Neuronal stem cell (in vitro differentiated cells): ENCODE data around the gene TPRA1.

Source experiments
- DNase-seq: peaks from one replicate; pipeline ENCODE4 v3.0.0-alpha.2; 2013; ENCODE audit warnings: low spot score
- H2AFZ ChIP-seq: one replicate; pipeline ENCODE4 v1.6.1; 2013; ENCODE audit warnings: mild to moderate bottlenecking, low read length, inconsistent platforms
- H2AK5ac ChIP-seq: 2 replicates; pipeline ENCODE4 v1.6.1; 2013; ENCODE audit warnings: low read depth, mild to moderate bottlenecking, inconsistent platforms, low read length, moderate library complexity, mixed read lengths
- H2BK120ac ChIP-seq: 2 replicates; pipeline ENCODE4 v1.6.1; 2013; ENCODE audit warnings: low read depth, mild to moderate bottlenecking, inconsistent platforms, low read length, moderate library complexity, mixed read lengths
- H2BK12ac ChIP-seq: one replicate; pipeline ENCODE4 v1.6.1; 2013; ENCODE audit warnings: low read length, inconsistent platforms
- H2BK15ac ChIP-seq: 2 replicates; pipeline ENCODE4 v1.6.1; 2013; ENCODE audit warnings: mild to moderate bottlenecking, low read length, inconsistent platforms, mixed read lengths
- H2BK5ac ChIP-seq: one replicate; pipeline ENCODE4 v1.6.1; 2013; ENCODE audit warnings: inconsistent platforms, mild to moderate bottlenecking, low read length, moderate library complexity
- H3K14ac ChIP-seq: one replicate; pipeline ENCODE4 v1.6.1; 2013; ENCODE audit warnings: low read length, inconsistent platforms
- H3K18ac ChIP-seq: 2 replicates; pipeline ENCODE4 v1.6.1; 2013; ENCODE audit warnings: low read length, inconsistent platforms
- H3K23ac ChIP-seq: 2 replicates; pipeline ENCODE4 v1.6.1; 2013; ENCODE audit warnings: low read depth, mild to moderate bottlenecking, mixed read lengths, low read length, inconsistent platforms; ENCODE audit not compliant: poor library complexity
- H3K27ac ChIP-seq: replicated peaks from 3 replicates; pipeline ENCODE4 v1.5.1; 2013; ENCODE audit warnings: low read length, inconsistent platforms
- H3K27me3 ChIP-seq, 3 experiments: 2 replicates each; pipeline ENCODE4 v1.6.1; 2013; ENCODE audit warnings: low read length in 3 of 3, mild to moderate bottlenecking in 2 of 3, inconsistent platforms in 1 of 3, low read depth in 1 of 3, mixed read lengths in 1 of 3, moderate library complexity in 1 of 3; ENCODE audit not compliant: control insufficient read depth in 3 of 3, insufficient read depth in 3 of 3
- H3K36me3 ChIP-seq, 2 donors: replicated peaks in 1 of 2; 2 replicates each; pipeline ENCODE4 v1.6.1; 2013; ENCODE audit warnings: low read length in 2 of 2; ENCODE audit not compliant: control insufficient read depth in 2 of 2, insufficient read depth in 2 of 2
- H3K4ac ChIP-seq: 2 replicates; pipeline ENCODE4 v1.6.1; 2013; ENCODE audit warnings: inconsistent platforms, mild to moderate bottlenecking, low read length, moderate library complexity
- H3K4me1 ChIP-seq, 2 donors: 1 replicate in 1 of 2; 2 replicates in 1 of 2; pipeline ENCODE4 v1.6.1; 2013; ENCODE audit warnings: low read length in 2 of 2, low read depth in 1 of 2; ENCODE audit not compliant: control insufficient read depth in 2 of 2, insufficient read depth in 1 of 2
- H3K4me2 ChIP-seq: one replicate; pipeline ENCODE4 v1.6.1; 2013; ENCODE audit warnings: mild to moderate bottlenecking, low read length, inconsistent platforms; ENCODE audit not compliant: insufficient read depth, poor library complexity, severe bottlenecking
- H3K4me3 ChIP-seq, 2 donors: 2 replicates each; pipeline ENCODE4 v1.5.1; 2013; ENCODE audit warnings: low read length in 2 of 2, mild to moderate bottlenecking in 2 of 2, inconsistent platforms in 1 of 2, moderate library complexity in 1 of 2
- H3K79me1 ChIP-seq: one replicate; pipeline ENCODE4 v1.6.1; 2013; ENCODE audit warnings: low read depth, mild to moderate bottlenecking, inconsistent platforms, low read length, moderate library complexity
- H3K9ac ChIP-seq: one replicate; pipeline ENCODE4 v1.6.1; 2013; ENCODE audit warnings: mild to moderate bottlenecking, low read depth, low read length, inconsistent platforms; ENCODE audit not compliant: poor library complexity
- H3K9me3 ChIP-seq, 2 donors: replicated peaks in 1 of 2; 2 replicates each; pipeline versions ENCODE3 to v1.6.1; 2013; ENCODE audit warnings: low read length in 2 of 2, mild to moderate bottlenecking in 2 of 2, inconsistent platforms in 1 of 2, low read depth in 1 of 2, mixed read lengths in 1 of 2, moderate library complexity in 1 of 2; ENCODE audit not compliant: control insufficient read depth in 2 of 2, insufficient read depth in 1 of 2
- H4K8ac ChIP-seq: one replicate; pipeline ENCODE4 v1.6.1; 2013; ENCODE audit warnings: low read depth, mild to moderate bottlenecking, inconsistent platforms, low read length, moderate library complexity
- H4K91ac ChIP-seq: one replicate; pipeline ENCODE4 v1.6.1; 2013; ENCODE audit warnings: low read length, low read depth, mild to moderate bottlenecking, inconsistent platforms; ENCODE audit not compliant: poor library complexity
- WGBS, 2 donors: extraction: QIAGEN DNeasy Blood & Tissue Kit; methylation state at CpG; one replicate each; pipeline ENCODE4 v1.1.7; 2013; ENCODE audit warnings: missing lambda C conversion rate in 2 of 2, mixed read lengths in 1 of 2; ENCODE audit not compliant: insufficient read length in 2 of 2, insufficient replicate concordance in 1 of 2; ENCODE audit errors: extremely low coverage in 2 of 2; 5-methylcytosine and 5-hydroxymethylcytosine counted together

TPRA1 gene

DNA sequence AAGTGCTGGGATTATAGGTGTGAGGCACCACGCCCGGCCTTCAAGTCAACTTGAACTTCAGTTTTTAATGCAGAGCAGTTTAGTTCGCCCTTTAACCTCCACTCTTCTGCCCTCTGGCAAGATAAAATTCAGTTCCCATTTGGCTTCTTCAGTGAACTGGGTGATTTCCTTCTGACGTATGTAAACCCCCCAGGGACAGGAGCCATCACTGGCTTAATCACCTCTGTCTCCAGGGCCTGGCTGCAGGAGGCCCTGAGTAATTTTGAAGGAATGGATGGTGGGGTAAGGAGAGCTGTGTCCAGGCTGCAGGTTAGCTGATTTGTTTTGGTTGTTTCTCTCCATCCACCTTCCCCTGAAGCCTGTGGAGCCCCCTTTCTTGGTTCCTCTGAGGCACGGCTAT is 19.6 kb upstream of the TPRA1 start:
- no peaks in the 10 kb centered on the region for H3K4me1 ChIP-seq
- no peak for DNase-seq

DNA sequence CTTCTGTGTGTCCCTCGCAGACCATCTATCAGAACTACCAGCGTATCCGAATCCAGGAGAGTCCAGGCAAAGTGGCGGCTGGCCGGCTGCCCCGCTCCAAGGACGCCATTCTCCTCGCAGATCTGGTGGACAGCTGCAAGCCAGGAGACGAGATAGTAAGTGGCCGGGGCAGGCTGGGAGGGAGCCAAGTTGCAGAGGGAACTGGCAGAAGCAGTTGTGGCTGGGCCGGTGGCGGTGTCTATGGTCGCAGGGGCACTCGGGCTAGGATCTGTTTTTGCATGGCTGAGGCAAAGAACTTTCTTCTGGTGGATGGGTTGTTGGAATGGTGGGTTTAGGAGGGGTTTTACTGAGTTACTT is 17.8 kb upstream of the TPRA1 start:
- H3K4me2 ChIP-seq = no peak overlapping the region
- H2BK5ac ChIP-seq = no peak overlapping the region
- H2BK120ac ChIP-seq = no peak overlapping the region
- H4K8ac ChIP-seq = no peak overlapping the region
- DNase-seq = no peak
- H3K4ac ChIP-seq = no peak overlapping the region
- H3K36me3 ChIP-seq = peaks cover 82 to 97% of the 10 kb centered on the region in 2 donors
- no peaks in the 10 kb centered on the region for H3K9me3 ChIP-seq
- H2AK5ac ChIP-seq = no peak overlapping the region
- H2BK12ac ChIP-seq = no peak overlapping the region
- H3K79me1 ChIP-seq = peaks cover 21% of the 10 kb centered on the region
- no peak overlapping the region for H3K9ac ChIP-seq
- no peak overlapping the region for H2AFZ ChIP-seq
- H3K14ac ChIP-seq = no peak overlapping the region
- H2BK15ac ChIP-seq = no peak overlapping the region
- H3K4me1 ChIP-seq = no peaks in the 10 kb centered on the region
- no peaks in the 10 kb centered on the region for H3K27me3 ChIP-seq
- WGBS, 2 donors = no CpG with 5 or more reads among the region's 14 CpGs
- H3K23ac ChIP-seq = no peak overlapping the region
- no peak overlapping the region for H3K27ac ChIP-seq
- H3K4me3 ChIP-seq = no peak overlapping the region
- no peak overlapping the region for H3K18ac ChIP-seq
- no peak overlapping the region for H4K91ac ChIP-seq

More for the DNA sequence above, 19.6 kb upstream of the TPRA1 start:
- H3K79me1 ChIP-seq = peaks cover 15% of the 10 kb centered on the region
- no peak overlapping the region for H2AK5ac ChIP-seq
- no peak overlapping the region for H3K4me2 ChIP-seq
- H3K9me3 ChIP-seq = no peaks in the 10 kb centered on the region
- H2AFZ ChIP-seq = no peak overlapping the region
- H3K4me3 ChIP-seq = no peak overlapping the region
- no peak overlapping the region for H2BK120ac ChIP-seq
- no peak overlapping the region for H3K18ac ChIP-seq
- H3K4ac ChIP-seq = no peak overlapping the region
- H3K27me3 ChIP-seq = no peaks in the 10 kb centered on the region
- H3K14ac ChIP-seq = no peak overlapping the region
- H3K9ac ChIP-seq = no peak overlapping the region
- no CpG with 5 or more reads among the region's 5 CpGs for WGBS, 2 donors
- no peak overlapping the region for H2BK12ac ChIP-seq
- no peak overlapping the region for H4K8ac ChIP-seq
- H3K23ac ChIP-seq = no peak overlapping the region
- H3K27ac ChIP-seq = no peak overlapping the region
- no peak overlapping the region for H2BK5ac ChIP-seq
- peaks cover 79 to 97% of the 10 kb centered on the region in 2 donors for H3K36me3 ChIP-seq
- H2BK15ac ChIP-seq = no peak overlapping the region
- no peak overlapping the region for H4K91ac ChIP-seq

DNA sequence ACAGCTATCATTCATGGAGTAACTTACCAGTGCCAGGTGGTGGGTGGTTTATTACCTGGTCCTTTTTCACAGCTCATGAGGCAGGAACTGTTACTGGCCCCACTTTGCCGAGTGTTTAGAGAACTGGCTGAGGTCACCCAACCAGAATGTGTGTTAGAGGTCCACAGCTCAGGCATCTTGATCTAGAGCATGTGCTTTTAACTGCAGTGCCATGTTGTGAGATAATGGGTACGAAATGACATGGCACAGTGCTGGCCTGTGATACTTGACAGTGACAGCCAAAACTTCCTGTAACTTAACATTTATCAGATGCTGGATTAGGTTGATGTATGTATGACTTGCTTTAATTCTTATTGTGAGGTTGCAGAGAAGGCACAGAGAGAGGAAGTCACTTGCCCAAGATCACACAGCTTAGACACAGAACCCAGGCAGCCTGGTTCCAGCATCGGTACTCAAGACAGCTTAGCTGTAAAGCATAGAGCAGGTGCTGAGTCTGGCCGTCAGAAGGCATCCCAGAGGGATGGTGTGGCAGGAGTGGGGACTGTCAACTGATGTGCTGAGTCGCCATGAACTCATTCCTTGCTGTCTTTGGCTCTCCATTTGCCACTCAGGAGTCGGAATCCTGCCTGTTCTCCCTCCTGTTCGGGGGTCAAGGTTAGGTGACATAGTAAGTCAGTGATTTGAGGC is 17.3 kb upstream of the TPRA1 start:
- Histone ChIP-seq H3K9ac (no peak overlapping the region), H3K79me1 (peaks cover 21% of the 10 kb centered on the region), H2BK12ac (no peak overlapping the region), H3K9me3 (no peaks in the 10 kb centered on the region), H3K27me3 (no peaks in the 10 kb centered on the region), H3K14ac (no peak overlapping the region), H2BK5ac (no peak overlapping the region), H3K18ac (no peak overlapping the region), H3K4me3 (no peak overlapping the region), H3K4ac (no peak overlapping the region), H3K23ac (no peak overlapping the region), H3K36me3 (peaks cover 77 to 97% of the 10 kb centered on the region in 2 donors), H4K91ac (no peak overlapping the region), H2AK5ac (no peak overlapping the region), H2AFZ (no peak overlapping the region), H4K8ac (no peak overlapping the region), H3K27ac (no peak overlapping the region), H2BK120ac (no peak overlapping the region), H2BK15ac (no peak overlapping the region), H3K4me1 (no peaks in the 10 kb centered on the region), H3K4me2 (no peak overlapping the region)
- no CpG with 5 or more reads among the region's 7 CpGs for WGBS, 2 donors
- DNase-seq = no peak

DNA sequence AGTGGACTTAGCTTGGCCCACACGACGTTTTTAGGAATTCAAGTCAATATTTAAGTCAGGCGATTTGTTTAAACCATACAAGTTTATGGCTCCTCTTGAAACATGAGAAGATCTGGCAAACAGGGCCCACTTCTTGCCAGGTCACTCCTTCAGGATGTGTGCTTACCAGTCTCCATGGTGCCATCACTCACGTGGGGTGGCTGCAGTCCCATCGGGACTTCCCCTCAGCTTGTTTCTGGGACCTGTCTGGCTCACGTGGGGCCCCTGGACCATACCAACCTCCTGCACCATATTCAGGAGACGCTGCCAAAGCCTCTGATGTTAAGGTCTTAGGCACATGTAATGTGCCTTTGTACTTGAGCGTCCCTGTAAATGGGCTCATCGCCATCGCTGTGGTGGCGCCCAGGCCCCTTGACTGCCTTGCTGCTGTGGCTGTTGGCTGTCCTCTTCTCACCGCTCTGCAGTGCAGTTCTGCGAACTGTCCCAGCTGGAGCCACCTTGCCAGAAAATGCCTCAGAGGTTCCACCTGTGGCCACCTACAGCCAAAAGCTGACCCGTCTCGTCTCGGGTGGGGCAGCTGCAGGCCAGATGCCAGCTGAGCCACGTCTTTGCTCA is 16.6 kb upstream of the TPRA1 start:
- H2BK5ac ChIP-seq = no peak overlapping the region
- no peak overlapping the region for H3K14ac ChIP-seq
- no peak overlapping the region for H3K4me3 ChIP-seq
- H3K4me1 ChIP-seq = peaks cover 0 to 2% of the 10 kb centered on the region in 2 donors
- no peak overlapping the region for H3K27ac ChIP-seq
- H3K4me2 ChIP-seq = no peak overlapping the region
- H3K27me3 ChIP-seq = no peaks in the 10 kb centered on the region
- no peak overlapping the region for H3K4ac ChIP-seq
- no peak overlapping the region for H4K8ac ChIP-seq
- H2BK12ac ChIP-seq = no peak overlapping the region
- no peak overlapping the region for H3K23ac ChIP-seq
- DNase-seq = no peak
- no peak overlapping the region for H2AFZ ChIP-seq
- no peak overlapping the region for H2BK15ac ChIP-seq
- H3K9ac ChIP-seq = no peak overlapping the region
- no peak overlapping the region for H4K91ac ChIP-seq
- H3K9me3 ChIP-seq = no peaks in the 10 kb centered on the region
- peaks cover 24% of the 10 kb centered on the region for H3K79me1 ChIP-seq
- H3K18ac ChIP-seq = no peak overlapping the region
- no CpG with 5 or more reads among the region's 17 CpGs for WGBS, 2 donors
- H3K36me3 ChIP-seq = peaks cover 78 to 97% of the 10 kb centered on the region in 2 donors
- H2AK5ac ChIP-seq = no peak overlapping the region
- H2BK120ac ChIP-seq = no peak overlapping the region
